ENCODE data around the gene SLC22A16.

GRCh38 chr6:110459137-110459536, 17.3 kb downstream of the SLC22A16 start:
- TF ChIP-seq SP1 (IDR thresholded peaks at IDR 0.05; ENCODE audit: low read depth, low read length) (no peak), EZH2 (IDR thresholded peaks at IDR 0.05; ENCODE audit: low read depth, low read length, severe bottlenecking) (no peak), CTCF (IDR thresholded peaks at IDR 0.05; ENCODE audit: control extremely low read depth in 1 of 3, insufficient read depth in 1 of 3, low read depth in 1 of 3, low read length in 3 of 3) (no peak), RNF2 (IDR thresholded peaks at IDR 0.05; ENCODE audit: borderline replicate concordance, low read depth, low read length, missing control alignments, poor library complexity, severe bottlenecking) (no peak), JUND (IDR thresholded peaks at IDR 0.05; ENCODE audit: low read length) (no peak), CHD1 (IDR thresholded peaks at IDR 0.05; ENCODE audit: low read depth, low read length) (no peak), NRF1 (IDR thresholded peaks at IDR 0.05; ENCODE audit: low read depth, low read length) (no peak)
